GM18870 (cell line): ENCODE measurements around the gene KIAA1958.

Experiments used
- ATAC-seq: cut with Tn5 transposase; IDR thresholded peaks from one replicate; pipeline ENCODE4 v1.9.1; 2021; ENCODE audit warnings: moderate library complexity; ENCODE audit not compliant: unreplicated experiment

Gene KIAA1958

GRCh38 chr9:112553256-112553826, 66.7 kb downstream of the KIAA1958 start:
- no peak for ATAC-seq

- ATAC-seq, result no peak
Observed at GRCh38 chr9:112554516-112554915, 67.9 kb downstream of the KIAA1958 start.

- ATAC-seq, result no peak
Observed at GRCh38 chr9:112555101-112555643, 68.5 kb downstream of the KIAA1958 start.

- no peak for ATAC-seq
Observed at GRCh38 chr9:112555844-112556482, 69.3 kb downstream of the KIAA1958 start.

GRCh38 chr9:112556497-112557442, 70.1 kb downstream of the KIAA1958 start:
- no peak for ATAC-seq

DNA sequence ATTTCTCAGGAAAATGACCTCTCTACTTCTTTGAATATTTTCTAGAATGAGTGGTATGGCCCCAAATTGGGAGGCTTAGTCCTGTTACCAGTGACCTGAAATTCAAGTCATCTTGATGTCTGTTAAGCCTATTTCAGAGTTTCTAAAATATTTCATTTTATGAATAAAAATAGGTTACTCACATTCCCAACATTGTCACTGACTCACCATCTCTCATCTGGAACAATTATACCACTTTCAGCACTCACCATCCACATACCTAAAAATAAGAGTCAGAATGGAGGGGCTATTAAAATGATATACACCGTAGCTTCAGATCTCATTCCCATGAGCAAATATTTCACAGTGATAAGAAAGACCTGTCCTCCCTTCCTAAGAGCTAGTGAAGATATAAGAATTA, 71.8 kb downstream of the KIAA1958 start:
- no peak for ATAC-seq

DNA sequence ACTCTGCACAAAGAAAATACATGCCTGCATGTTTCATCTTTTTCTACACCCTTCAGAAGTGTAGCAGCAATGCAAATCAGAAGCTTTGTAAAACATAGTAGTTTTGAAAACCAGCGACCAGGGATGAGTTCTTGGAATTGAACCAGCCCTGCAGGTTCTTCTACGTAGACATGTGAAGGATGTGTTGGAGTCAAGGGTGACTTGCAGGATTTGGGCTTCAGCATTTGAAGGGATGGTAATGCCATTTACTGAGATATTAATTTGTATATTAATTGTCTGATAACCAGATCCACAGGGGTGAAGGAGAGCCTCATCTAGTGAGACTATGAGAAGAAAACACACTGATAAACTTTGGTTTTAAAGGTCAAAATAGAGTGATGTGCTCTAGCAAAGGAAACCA, 72.4 kb downstream of the KIAA1958 start:
- no peak for ATAC-seq

- no peak for ATAC-seq
Observed at GRCh38 chr9:112559629-112560413, 73.2 kb downstream of the KIAA1958 start.

- no peak for ATAC-seq
Observed at GRCh38 chr9:112562235-112562958, 75.8 kb downstream of the KIAA1958 start.

DNA sequence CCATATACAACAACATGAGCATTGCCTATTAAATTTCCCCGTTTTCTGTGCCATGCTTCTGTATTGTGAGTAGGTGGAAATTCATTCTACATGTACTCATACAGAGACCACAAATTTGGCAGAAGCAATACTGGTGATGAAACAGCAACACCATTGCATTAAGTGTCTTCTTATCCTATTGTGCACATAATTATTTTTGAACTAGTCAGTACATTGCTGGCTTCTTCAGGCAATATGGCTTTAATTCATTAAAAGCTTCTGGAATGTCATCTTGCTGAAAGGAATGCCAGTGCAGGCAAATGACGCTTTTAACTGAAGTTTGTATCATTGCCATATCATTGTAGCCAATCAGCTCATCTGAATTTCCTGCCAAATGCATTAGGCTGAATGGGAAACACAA, 82.6 kb downstream of the KIAA1958 start:
- ATAC-seq, result no peak

- ATAC-seq, result no peak
Observed at GRCh38 chr9:112570671-112571167, 84.1 kb downstream of the KIAA1958 start.

GRCh38 chr9:112571624-112572355, 85.2 kb downstream of the KIAA1958 start:
- no peak for ATAC-seq

DNA sequence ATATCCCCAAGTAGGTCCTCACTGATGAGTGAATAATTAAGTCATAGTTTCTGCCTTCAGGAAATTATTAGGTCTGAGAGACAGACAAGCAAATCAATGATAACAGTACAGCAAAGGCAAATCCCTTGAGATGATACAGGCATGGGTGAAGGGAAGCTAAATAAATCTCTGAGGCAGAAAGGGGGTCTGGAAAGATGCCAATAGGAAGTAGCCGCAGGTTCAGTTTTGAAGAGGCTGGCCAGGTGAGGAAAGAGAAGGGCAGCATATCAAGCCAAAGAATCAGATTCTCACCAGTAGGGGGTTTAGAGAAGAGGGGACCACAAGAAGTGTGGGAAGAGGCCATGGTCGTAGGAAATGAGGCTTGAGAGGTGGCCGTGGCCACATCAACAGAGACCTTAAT, 85.8 kb downstream of the KIAA1958 start:
- no peak for ATAC-seq

- ATAC-seq, result no peak
Observed at GRCh38 chr9:112574008-112574407, 87.4 kb downstream of the KIAA1958 start.

DNA sequence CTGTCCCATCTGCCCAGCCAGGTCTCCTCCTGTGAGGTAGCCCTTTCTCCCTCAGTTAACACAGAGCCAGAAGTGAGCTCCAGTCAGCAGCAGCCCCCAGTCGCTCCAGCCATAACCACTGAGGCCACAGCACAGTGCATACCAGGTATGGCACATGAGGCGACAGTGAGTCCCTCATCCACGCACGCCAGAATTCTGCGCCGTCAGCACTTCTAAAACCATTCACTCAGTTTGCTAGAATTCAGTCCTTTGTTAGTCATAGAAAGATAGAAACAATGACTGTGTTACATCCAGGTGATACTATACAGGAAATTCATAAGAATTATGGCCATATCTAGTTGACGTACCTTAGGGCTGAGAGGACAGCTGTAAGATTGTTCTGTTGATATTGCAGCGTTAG, 88.5 kb downstream of the KIAA1958 start:
- no peak for ATAC-seq

DNA sequence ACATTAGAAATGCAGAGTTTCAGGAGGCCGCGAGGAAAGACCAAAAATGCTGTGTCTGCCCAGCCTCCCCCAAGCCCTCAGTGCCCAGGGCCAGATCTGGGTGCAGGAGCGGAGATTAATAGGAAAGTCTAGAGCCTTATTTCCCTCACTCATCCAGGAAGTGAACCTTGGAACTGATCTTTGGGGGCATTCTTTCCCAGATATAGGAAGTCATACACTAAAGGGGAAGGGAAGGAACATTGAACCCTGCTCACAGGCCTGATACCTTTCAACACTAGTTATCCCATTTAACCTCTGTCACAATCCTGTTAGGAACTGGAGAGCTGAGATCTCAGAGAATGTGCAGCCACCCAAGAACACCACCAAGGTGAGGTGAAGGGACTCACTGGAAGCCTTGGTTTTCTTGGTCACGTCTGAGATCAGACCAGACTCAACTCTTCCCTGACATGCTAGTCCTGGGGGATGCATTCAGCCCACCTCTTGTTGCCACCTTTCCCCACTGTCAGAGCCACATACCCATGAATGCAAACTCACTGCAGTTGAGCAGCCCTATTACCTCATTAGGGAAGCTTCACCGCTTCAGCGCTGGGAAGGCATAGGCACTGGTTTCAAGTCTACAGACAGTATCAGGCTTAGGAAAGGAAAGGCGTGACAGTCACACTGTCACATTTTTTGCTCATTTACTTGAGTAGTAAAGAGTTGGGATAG, 95.0 kb downstream of the KIAA1958 start:
- no peak for ATAC-seq

GRCh38 chr9:112582371-112583262, 96.0 kb downstream of the KIAA1958 start:
- ATAC-seq, result no peak
